IMR-90 (cell line): ENCODE results near the gene FAM168B. TPM values are rescaled to one million over a fixed set of nuclear protein-coding genes. Genes with fewer than 3 reads are reported as not detected.

ENCODE experiments used
- ATAC-seq: fragments of 200-7000 bp; cut with Tn5 transposase; 2 replicates; pipeline ENCODE4 v1.9.1; 2020; ENCODE audit warnings: low read depth, mild to moderate bottlenecking, moderate library complexity
- BruUV-seq: library from RNA; stranded (reverse); fragments of 400-500 nt; replicated peaks from 2 replicates; lab custom pipeline; 2021; lab: Mats Ljungman, UMichigan
- CTCF ChIA-PET: fragments of 300-600 bp; formaldehyde crosslinking; extraction: SDS; loops from one replicate; lab custom pipeline; 2021; ENCODE audit warnings: antibody characterized with exemption; lab: Yijun Ruan, JAX
- POLR2A ChIA-PET: fragments of 300-600 bp; sonication (Branson Sonifier 250); formaldehyde crosslinking; loops from one replicate; lab custom pipeline; 2022; ENCODE audit warnings: antibody characterized with exemption; ENCODE audit not compliant: unreplicated experiment; lab: Charles Lee
- DNase-seq: peaks from one replicate; pipeline ENCODE4 v3.0.0; 2013
- H2AFZ ChIP-seq: replicated peaks from 2 replicates; pipeline ENCODE3; 2013; ENCODE audit warnings: low read length, mild to moderate bottlenecking; ENCODE audit not compliant: poor library complexity
- H2AK5ac ChIP-seq: 2 replicates; pipeline ENCODE4 v1.6.1; 2013; ENCODE audit warnings: low read depth, low read length, inconsistent platforms
- H2AK9ac ChIP-seq: replicated peaks from 2 replicates; pipeline ENCODE3; 2013; ENCODE audit warnings: mild to moderate bottlenecking, low read depth, low read length, moderate library complexity; ENCODE audit not compliant: poor library complexity
- H2BK120ac ChIP-seq: 2 replicates; pipeline ENCODE4 v1.6.1; 2013; ENCODE audit warnings: low read depth, low read length, inconsistent platforms
- H2BK15ac ChIP-seq: 3 replicates; pipeline ENCODE4 v1.6.1; 2013; ENCODE audit warnings: low read depth, low read length, inconsistent platforms
- H2BK20ac ChIP-seq: 2 replicates; pipeline ENCODE4 v1.6.1; 2013; ENCODE audit warnings: low read depth, mild to moderate bottlenecking, inconsistent platforms, low read length, moderate library complexity
- H2BK5ac ChIP-seq: 2 replicates; pipeline ENCODE4 v1.6.1; 2013; ENCODE audit warnings: mild to moderate bottlenecking, low read depth, low read length, inconsistent platforms; ENCODE audit not compliant: poor library complexity, severe bottlenecking
- H3K14ac ChIP-seq: replicated peaks from 2 replicates; pipeline ENCODE4 v1.6.1; 2013; ENCODE audit warnings: low read depth, low read length, inconsistent platforms
- H3K18ac ChIP-seq: 2 replicates; pipeline ENCODE4 v1.6.1; 2013; ENCODE audit warnings: low read depth, low read length, control low read depth
- H3K23ac ChIP-seq: 2 replicates; pipeline ENCODE4 v1.6.1; 2013; ENCODE audit warnings: low read depth, low read length, inconsistent platforms
- H3K27ac ChIP-seq: 2 replicates; pipeline ENCODE4 v1.5.1; 2013; ENCODE audit warnings: mild to moderate bottlenecking, control low read depth, low read length; ENCODE audit not compliant: insufficient read depth
- H3K27me3 ChIP-seq: 2 replicates; pipeline ENCODE4 v1.6.1; 2013; ENCODE audit warnings: low read length; ENCODE audit not compliant: control insufficient read depth, insufficient read depth
- H3K36me3 ChIP-seq: 2 replicates; pipeline ENCODE4 v1.6.1; 2013; ENCODE audit warnings: low read length, mixed read lengths; ENCODE audit not compliant: control insufficient read depth, insufficient read depth
- H3K4ac ChIP-seq: 2 replicates; pipeline ENCODE4 v1.6.1; 2013; ENCODE audit warnings: low read depth, low read length, inconsistent platforms
- H3K4me1 ChIP-seq: 2 replicates; pipeline ENCODE4 v1.6.1; 2013; ENCODE audit warnings: low read length, mixed read lengths; ENCODE audit not compliant: control insufficient read depth, insufficient read depth
- H3K4me2 ChIP-seq: 2 replicates; pipeline ENCODE4 v1.6.1; 2013; ENCODE audit warnings: low read depth, mild to moderate bottlenecking, control low read depth, low read length, moderate library complexity
- H3K4me3 ChIP-seq: 2 replicates; pipeline ENCODE4 v1.5.1; 2013; ENCODE audit warnings: low read depth, mild to moderate bottlenecking, control low read depth, low read length, moderate library complexity; ENCODE audit not compliant: insufficient read depth
- H3K56ac ChIP-seq: 2 replicates; pipeline ENCODE4 v1.6.1; 2013; ENCODE audit warnings: low read length, inconsistent platforms; ENCODE audit not compliant: insufficient read depth; ENCODE audit errors: extremely low read depth
- H3K79me1 ChIP-seq, 2 experiments: 2 replicates each; pipeline ENCODE4 v1.6.1; 2013; ENCODE audit warnings: low read length in 2 of 2, inconsistent platforms in 1 of 2, low read depth in 1 of 2
- H3K9ac ChIP-seq: 2 replicates; pipeline ENCODE4 v1.6.1; 2013; ENCODE audit warnings: low read depth, low read length, control low read depth
- H3K9me1 ChIP-seq: 2 replicates; pipeline ENCODE4 v1.6.1; 2013; ENCODE audit warnings: low read length, inconsistent platforms; ENCODE audit not compliant: insufficient read depth
- H3K9me3 ChIP-seq: 2 replicates; pipeline ENCODE4 v1.6.1; 2013; ENCODE audit warnings: low read length; ENCODE audit not compliant: control insufficient read depth, insufficient read depth
- H4K20me1 ChIP-seq: 2 replicates; pipeline ENCODE4 v1.6.1; 2013; ENCODE audit warnings: low read length, inconsistent platforms; ENCODE audit not compliant: insufficient read depth
- H4K5ac ChIP-seq: 2 replicates; pipeline ENCODE4 v1.6.1; 2013; ENCODE audit warnings: mild to moderate bottlenecking, low read depth, low read length, control low read depth
- H4K8ac ChIP-seq, 2 experiments: 2 replicates each; pipeline ENCODE4 v1.6.1; 2013; ENCODE audit warnings: low read depth in 2 of 2, low read length in 2 of 2, control low read depth in 1 of 2, inconsistent platforms in 1 of 2
- H4K91ac ChIP-seq: 2 replicates; pipeline ENCODE4 v1.6.1; 2013; ENCODE audit warnings: low read depth, low read length, inconsistent platforms; ENCODE audit not compliant: insufficient read depth
- BHLHE40 ChIP-seq: fragments of 150-350 bp; IDR thresholded peaks from 2 replicates; pipeline ENCODE4 v1.6.1; 2016; ENCODE audit warnings: mild to moderate bottlenecking, low read depth, low read length
- CEBPB ChIP-seq: IDR thresholded peaks from 2 replicates; pipeline ENCODE4 v1.6.1; 2012; ENCODE audit warnings: low read depth, low read length, improper control_type of control experiment
- CHD1 ChIP-seq: IDR thresholded peaks from 2 replicates; pipeline ENCODE4 v1.6.1; 2012; ENCODE audit warnings: low read depth, low read length, improper control_type of control experiment
- CTCF ChIP-seq: conservative IDR thresholded peaks from 2 replicates; pipeline ENCODE4 v1.5.1; 2012; ENCODE audit warnings: mild to moderate bottlenecking, low read depth, low read length, improper control_type of control experiment
- MAZ ChIP-seq: IDR thresholded peaks from 2 replicates; pipeline ENCODE4 v1.6.1; 2012; ENCODE audit warnings: low read depth, mild to moderate bottlenecking, low read length, improper control_type of control experiment, moderate library complexity, borderline replicate concordance
- MXI1 ChIP-seq: IDR thresholded peaks from 2 replicates; pipeline ENCODE4 v1.6.1; 2012; ENCODE audit warnings: low read depth, mild to moderate bottlenecking, low read length, moderate library complexity, borderline replicate concordance
- NFE2L2 ChIP-seq: fragments of 150-350 bp; IDR thresholded peaks from 2 replicates; pipeline ENCODE4 v1.6.1; 2016; ENCODE audit warnings: low read depth, mild to moderate bottlenecking, low read length
- POLR2A ChIP-seq: IDR thresholded peaks from 2 replicates; pipeline ENCODE4 v1.6.1; 2012; ENCODE audit warnings: mild to moderate bottlenecking, low read depth, low read length
- RAD21 ChIP-seq: IDR thresholded peaks from 2 replicates; pipeline ENCODE4 v1.6.1; 2012; ENCODE audit warnings: low read length, improper control_type of control experiment
- RCOR1 ChIP-seq: IDR thresholded peaks from 2 replicates; pipeline ENCODE4 v1.6.1; 2012; ENCODE audit warnings: mild to moderate bottlenecking, low read length, improper control_type of control experiment; ENCODE audit not compliant: insufficient replicate concordance
- USF2 ChIP-seq: fragments of 150-350 bp; IDR thresholded peaks from 2 replicates; pipeline ENCODE4 v1.6.1; 2017; ENCODE audit warnings: mild to moderate bottlenecking, antibody characterized with exemption, low read length, low read depth
- WGBS, 2 experiments: methylation state at CpG; one replicate each; pipeline versions ENCODE4 v1.1.5 to v1.1.7; 2013; ENCODE audit warnings: missing lambda C conversion rate in 2 of 2; ENCODE audit not compliant: insufficient read length in 1 of 2; ENCODE audit errors: extremely low coverage in 2 of 2; 5-methylcytosine and 5-hydroxymethylcytosine counted together
- dilution Hi-C: fragments of 300-500 bp; cut with HindIII; formaldehyde crosslinking; loops from one replicate; pipeline ENCODE4 v1.14.3; 2018; ENCODE audit warnings: low sequenced_read_pairs; ENCODE audit not compliant: unreplicated experiment
- in situ Hi-C: fragments of 300-500 bp; cut with MboI; formaldehyde crosslinking; loops from 3 replicates; pipeline ENCODE4 v1.14.3; 2019; ENCODE audit warnings: low sequenced_read_pairs, inconsistent platforms, mixed read lengths
- intact Hi-C: fragments of 100-400 bp; cut with micrococcal nuclease; formaldehyde crosslinking; loops from 2 replicates; pipeline ENCODE4 v1.10.0; 2022
- polyA plus RNA-seq, 3 experiments: library from polyadenylated mRNA; depleted of rRNA; stranded (reverse); fragments of >200 nt; gene quantifications; 2 replicates each; pipeline ENCODE4 v1.2.3, GENCODE V29; 2012; ENCODE audit warnings: low replicate concordance in 1 of 3
- total RNA-seq: library from RNA; depleted of rRNA; stranded (reverse); fragments of >200 nt; gene quantifications from 2 replicates; pipeline ENCODE4 v1.2.3, GENCODE V29; 2012

The FAM168B gene
- total and polyA plus RNA-seq, 2 of the 4 experiments (the other 2 are of a cell fraction), result 76.4 to 106 TPM

- DNase-seq, result no peak
- intact Hi-C loops, result no loop called here
- POLR2A ChIA-PET, result no interaction called here
- no peak overlapping the region for H4K91ac ChIP-seq
- CTCF ChIA-PET, result no interaction called here
- H3K36me3 ChIP-seq, result peaks cover 39% of the 10 kb centered on the region
- no peaks in the 10 kb centered on the region for H3K27me3 ChIP-seq
- H2BK120ac ChIP-seq, result no peak overlapping the region
- H3K4me2 ChIP-seq, result no peak overlapping the region
- H4K5ac ChIP-seq, result no peak overlapping the region
- in situ Hi-C loops, result no loop called here
- peaks cover 20% of the 10 kb centered on the region for H4K20me1 ChIP-seq
- H3K56ac ChIP-seq, result no peak overlapping the region
- no peak overlapping the region for H2AFZ ChIP-seq
- H3K18ac ChIP-seq, result no peak overlapping the region
- H2BK20ac ChIP-seq, result no peak overlapping the region
- H3K4ac ChIP-seq, result no peak overlapping the region
- peaks cover 6 to 14% of the 10 kb centered on the region in 2 experiments; a peak in 3 of 4 replicates for H3K79me1 ChIP-seq
- no peak overlapping the region for H3K14ac ChIP-seq
- no peak for ATAC-seq
- no peak overlapping the region for H2AK5ac ChIP-seq
- dilution Hi-C loops, result no loop called here
- WGBS, 2 experiments, result no CpG with 5 or more reads among the region's 18 CpGs
- TF ChIP-seq NFE2L2 (no peak), MXI1 (no peak), POLR2A (no peak), CEBPB (no peak), MAZ (no peak), RCOR1 (no peak), CTCF (no peak), RAD21 (no peak), BHLHE40 (no peak), CHD1 (no peak), USF2 (no peak)
- H3K4me1 ChIP-seq, result no peaks in the 10 kb centered on the region
- H3K9me3 ChIP-seq, result no peaks in the 10 kb centered on the region
- H3K9ac ChIP-seq, result no peak overlapping the region
- no peak overlapping the region for H3K27ac ChIP-seq
- no TSS peak for BruUV-seq
- H4K8ac ChIP-seq, result no peak overlapping the region
- H2BK15ac ChIP-seq, result no peak overlapping the region
- no peak overlapping the region for H2AK9ac ChIP-seq
- no peaks in the 10 kb centered on the region for H3K9me1 ChIP-seq
- H2BK5ac ChIP-seq, result no peak overlapping the region
- no peak overlapping the region for H3K4me3 ChIP-seq
- no peak overlapping the region for H3K23ac ChIP-seq
Observed at GRCh38 chr2:131046918-131047652, 46.2 kb downstream of the FAM168B start.
